Cardiac fibroblast (primary cell): Measurements from ENCODE around the gene PARVB.

ENCODE experiments used
- DNase-seq, 2 donors: peaks; one replicate each; pipeline versions ENCODE4 v3.0.0 to v3.0.0-alpha.2; 2010; ENCODE audit warnings: low read depth in 2 of 2
- H3K4me3 ChIP-seq, 2 donors: replicated peaks in 1 of 2; 1 replicate in 1 of 2; 2 replicates in 1 of 2; pipeline ENCODE4 v1.5.1; 2011; ENCODE audit warnings: low read depth in 2 of 2, low read length in 2 of 2, mild to moderate bottlenecking in 2 of 2, moderate library complexity in 1 of 2
- TF ChIP-seq, protein P1 (sequence below): IDR thresholded peaks from one replicate; pipeline ENCODE4 v1.5.1; 2011; ENCODE audit warnings: low read depth, mild to moderate bottlenecking, low read length, inconsistent platforms

Gene PARVB

GRCh38 chr22:44136112-44136511, 112.0 kb downstream of the PARVB start:
- TF ChIP-seq, protein P1, sequence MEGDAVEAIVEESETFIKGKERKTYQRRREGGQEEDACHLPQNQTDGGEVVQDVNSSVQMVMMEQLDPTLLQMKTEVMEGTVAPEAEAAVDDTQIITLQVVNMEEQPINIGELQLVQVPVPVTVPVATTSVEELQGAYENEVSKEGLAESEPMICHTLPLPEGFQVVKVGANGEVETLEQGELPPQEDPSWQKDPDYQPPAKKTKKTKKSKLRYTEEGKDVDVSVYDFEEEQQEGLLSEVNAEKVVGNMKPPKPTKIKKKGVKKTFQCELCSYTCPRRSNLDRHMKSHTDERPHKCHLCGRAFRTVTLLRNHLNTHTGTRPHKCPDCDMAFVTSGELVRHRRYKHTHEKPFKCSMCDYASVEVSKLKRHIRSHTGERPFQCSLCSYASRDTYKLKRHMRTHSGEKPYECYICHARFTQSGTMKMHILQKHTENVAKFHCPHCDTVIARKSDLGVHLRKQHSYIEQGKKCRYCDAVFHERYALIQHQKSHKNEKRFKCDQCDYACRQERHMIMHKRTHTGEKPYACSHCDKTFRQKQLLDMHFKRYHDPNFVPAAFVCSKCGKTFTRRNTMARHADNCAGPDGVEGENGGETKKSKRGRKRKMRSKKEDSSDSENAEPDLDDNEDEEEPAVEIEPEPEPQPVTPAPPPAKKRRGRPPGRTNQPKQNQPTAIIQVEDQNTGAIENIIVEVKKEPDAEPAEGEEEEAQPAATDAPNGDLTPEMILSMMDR, result no peak
- DNase-seq, result no peak
- no peak overlapping the region for H3K4me3 ChIP-seq

GRCh38 chr22:44136786-44137185, 112.7 kb downstream of the PARVB start:
- TF ChIP-seq, protein P1, result no peak
- no peak overlapping the region for H3K4me3 ChIP-seq
- no peak for DNase-seq

DNA sequence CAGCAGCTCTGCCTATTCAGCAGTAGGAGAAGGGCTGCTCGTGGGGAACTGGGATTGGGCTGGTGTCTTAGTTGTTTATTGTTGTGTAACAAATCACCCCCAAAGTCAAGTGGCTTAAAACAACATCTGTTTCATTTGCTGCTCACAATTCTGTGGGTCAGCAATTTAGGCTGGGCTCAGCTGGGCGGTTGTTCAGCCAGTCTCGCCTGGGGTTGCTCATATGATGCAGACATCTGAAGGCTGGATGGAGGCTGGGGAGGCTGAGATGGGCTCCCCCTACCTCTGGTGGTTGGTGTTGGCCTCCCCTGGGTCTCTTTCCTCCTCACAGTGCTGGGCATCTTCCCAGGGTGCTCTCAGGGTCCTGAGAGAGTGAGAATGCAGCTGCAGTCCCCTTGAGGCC, 113.3 kb downstream of the PARVB start:
- TF ChIP-seq, protein P1, result no peak

DNA sequence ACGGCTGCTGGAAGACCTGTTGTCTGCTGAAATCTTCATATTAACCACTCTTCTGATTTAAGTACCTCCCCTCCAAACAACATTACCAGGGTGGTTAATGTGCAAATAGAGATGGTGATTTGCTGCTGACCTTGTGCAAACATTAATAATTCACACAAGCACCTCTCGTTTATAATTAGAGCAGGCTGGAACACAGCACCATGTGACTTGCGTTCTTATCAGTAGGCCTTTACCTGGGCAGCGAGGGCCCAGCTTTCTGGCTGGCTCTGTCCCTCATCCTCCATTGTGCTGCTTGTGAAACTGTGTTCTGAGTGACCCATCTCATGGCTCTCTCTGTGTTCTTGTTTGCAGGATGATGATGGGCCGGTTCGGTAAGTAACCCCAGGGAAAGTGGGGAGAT, 115.7 kb downstream of the PARVB start:
- no peak for DNase-seq
- TF ChIP-seq, protein P1, result no peak
- H3K4me3 ChIP-seq, result no peak overlapping the region

More for the DNA sequence above, 113.3 kb downstream of the PARVB start:
- no peak for DNase-seq
- no peak overlapping the region for H3K4me3 ChIP-seq

DNA sequence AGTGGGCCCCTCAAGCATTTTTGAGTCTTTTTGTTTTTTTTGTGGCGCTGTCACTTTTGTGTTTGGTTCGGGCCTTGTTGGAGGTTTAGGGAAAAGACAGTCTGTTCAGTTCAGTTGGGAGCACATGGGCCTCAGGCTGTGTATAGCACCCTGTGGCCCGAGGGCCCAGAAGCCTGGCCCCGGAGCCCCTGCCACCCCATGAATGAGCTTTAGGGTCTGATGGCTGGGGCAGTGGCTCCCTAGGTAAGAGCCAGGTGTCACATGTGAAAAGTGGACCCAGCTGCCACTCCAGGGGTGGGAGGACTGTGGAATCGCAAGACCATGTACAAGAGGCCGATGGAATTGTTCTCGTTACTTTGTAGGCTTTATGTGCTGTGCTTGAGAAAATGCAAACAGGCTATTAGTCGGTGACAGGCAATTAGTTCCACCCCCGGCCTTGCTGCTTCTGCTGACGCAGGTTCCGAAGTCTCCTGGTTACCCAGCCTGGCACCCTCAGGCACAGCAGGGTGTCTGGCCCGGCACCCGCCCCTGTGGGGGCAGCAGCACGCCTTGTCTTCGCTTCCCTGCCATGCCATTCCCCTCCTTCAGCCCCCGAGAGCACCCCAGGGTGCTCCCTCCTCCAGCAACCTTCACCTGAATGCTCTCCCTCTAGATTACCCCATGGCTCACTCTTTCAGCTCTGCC, 118.5 kb downstream of the PARVB start:
- no peak overlapping the region for H3K4me3 ChIP-seq
- TF ChIP-seq, protein P1, result no peak
- no peak for DNase-seq

DNA sequence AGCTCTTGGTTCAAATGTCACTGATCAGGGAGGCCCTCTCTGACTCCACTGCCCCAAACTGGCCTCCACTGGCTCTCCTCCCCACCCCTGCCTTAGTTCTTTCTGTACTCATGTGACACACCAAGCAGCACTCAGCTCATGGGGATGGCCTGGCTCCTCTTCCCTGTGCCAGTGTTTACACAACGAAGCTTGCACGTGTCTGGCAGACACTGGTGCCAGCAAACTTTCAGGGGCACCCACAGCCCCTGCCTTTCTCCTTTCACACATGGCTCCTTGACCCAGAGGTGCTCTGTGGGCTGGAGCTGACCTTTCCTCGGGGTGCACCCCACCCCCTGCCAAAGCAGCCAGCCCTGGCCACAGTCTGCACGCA, 119.0 kb downstream of the PARVB start:
- TF ChIP-seq, protein P1, result no peak
- no peak overlapping the region for H3K4me3 ChIP-seq
- no peak for DNase-seq

DNA sequence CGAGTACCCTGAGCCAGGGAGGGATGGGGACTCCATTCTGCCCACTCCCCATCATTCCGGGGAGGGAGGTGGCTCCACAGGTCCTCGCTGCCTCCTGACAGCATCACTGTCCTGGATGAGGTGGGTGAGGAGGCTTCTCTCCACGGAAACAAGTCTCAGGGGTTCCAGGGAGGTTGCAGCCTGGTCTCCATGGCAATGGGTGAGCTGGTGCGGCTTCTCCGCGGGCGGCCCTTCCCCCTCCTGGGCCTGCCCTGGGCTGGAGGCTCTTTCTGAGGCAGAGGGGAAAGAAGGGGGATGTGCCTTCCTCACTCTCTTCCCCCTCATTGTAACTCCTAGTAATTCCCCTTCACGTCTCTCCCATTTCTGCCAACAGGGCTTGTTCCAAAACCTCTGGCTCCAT, 119.5 kb downstream of the PARVB start:
- no peak for DNase-seq
- H3K4me3 ChIP-seq, result no peak overlapping the region
- TF ChIP-seq, protein P1, result no peak
